Ishikawa (cell line): Measurements from ENCODE around the gene PAM16.

Source experiments
- CEBPB ChIP-seq: IDR thresholded peaks from 2 replicates; pipeline ENCODE4 v1.6.1; 2012
- CREB1 ChIP-seq: IDR thresholded peaks from 2 replicates; pipeline ENCODE4 v1.6.1; 2012; ENCODE audit warnings: low read depth
- EGR1 ChIP-seq: IDR thresholded peaks from 2 replicates; pipeline ENCODE4 v1.6.1; 2012
- EP300 ChIP-seq: IDR thresholded peaks from 2 replicates; pipeline ENCODE4 v1.6.1; 2012; ENCODE audit warnings: borderline replicate concordance
- FOXM1 ChIP-seq: IDR thresholded peaks from 2 replicates; pipeline ENCODE4 v1.6.1; 2012; ENCODE audit warnings: low read depth, borderline replicate concordance
- NFIC ChIP-seq: IDR thresholded peaks from 2 replicates; pipeline ENCODE4 v1.6.1; 2012
- RAD21 ChIP-seq: IDR thresholded peaks from 2 replicates; pipeline ENCODE4 v1.6.1; 2012; ENCODE audit warnings: low read depth
- TAF1 ChIP-seq: IDR thresholded peaks from 2 replicates; pipeline ENCODE4 v1.6.1; 2012; ENCODE audit warnings: low read depth, mild to moderate bottlenecking
- TCF12 ChIP-seq: IDR thresholded peaks from 2 replicates; pipeline ENCODE4 v1.6.1; 2012; ENCODE audit warnings: low read depth
- TEAD4 ChIP-seq: IDR thresholded peaks from 2 replicates; pipeline ENCODE4 v1.6.1; 2012
- YY1 ChIP-seq: IDR thresholded peaks from 2 replicates; pipeline ENCODE4 v1.6.1; 2012; ENCODE audit warnings: low read depth
- ZBTB7A ChIP-seq: IDR thresholded peaks from 2 replicates; pipeline ENCODE4 v1.6.1; 2012; ENCODE audit warnings: low read depth
- TF ChIP-seq, protein P1 (sequence below): IDR thresholded peaks from 2 replicates; pipeline ENCODE4 v1.6.1; 2012
- TF ChIP-seq, protein P2 (sequence below): IDR thresholded peaks from 2 replicates; pipeline ENCODE4 v1.6.1; 2012; ENCODE audit warnings: low read depth, mild to moderate bottlenecking
- TF ChIP-seq, protein P3 (sequence below): IDR thresholded peaks from 2 replicates; pipeline ENCODE4 v1.6.1; 2012

The PAM16 gene

DNA sequence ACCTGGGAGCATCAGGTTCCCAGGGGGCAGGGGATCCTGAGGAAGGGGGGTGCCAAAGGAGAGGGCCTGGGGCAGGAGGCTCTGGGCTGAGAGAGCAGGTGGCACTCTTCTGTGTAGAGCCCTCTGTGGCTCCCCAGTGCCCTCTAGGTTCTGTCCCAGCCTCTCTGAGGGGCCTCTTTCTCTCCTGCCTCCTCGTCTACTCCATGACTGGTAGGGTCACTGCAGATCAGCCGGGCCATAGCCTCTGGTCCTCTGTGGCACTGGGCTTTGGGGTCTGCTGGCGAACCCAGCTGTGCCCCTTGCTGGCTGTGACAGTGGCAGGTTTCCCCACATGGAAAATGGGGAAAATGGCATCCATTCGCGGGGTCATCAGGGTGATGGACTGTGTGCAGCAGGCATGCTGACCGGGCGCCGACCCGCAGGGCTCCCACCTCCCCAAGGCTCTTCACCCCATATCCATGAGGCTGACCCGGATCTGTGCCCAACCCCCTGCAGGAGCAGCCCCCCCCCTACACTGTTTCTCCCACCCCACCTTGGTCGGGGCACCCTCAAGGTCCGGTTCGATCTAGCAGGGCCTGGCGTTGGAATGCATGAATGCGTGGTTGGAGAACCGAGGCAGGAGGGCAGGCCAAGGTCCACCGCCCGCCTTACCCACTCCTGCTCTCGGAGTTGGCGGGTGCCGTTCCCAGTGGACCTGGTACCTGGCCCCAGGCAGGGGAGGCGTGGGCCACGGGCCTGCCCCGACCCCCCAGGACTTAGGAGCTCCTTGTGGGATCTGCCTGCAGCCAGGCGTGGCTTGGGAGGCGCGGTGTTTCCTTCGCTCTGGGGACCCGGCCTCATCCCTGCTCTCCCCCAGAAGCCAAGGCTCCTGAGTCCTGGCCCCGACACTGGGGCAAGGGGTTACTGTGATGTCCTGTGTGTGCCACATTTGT, 28.7 kb downstream of the PAM16 start:
- no peak for TF ChIP-seq EGR1
- TF ChIP-seq ZBTB7A = 0 out of 2 replicates have a peak, but pooled peaks have one; percentile 17

DNA sequence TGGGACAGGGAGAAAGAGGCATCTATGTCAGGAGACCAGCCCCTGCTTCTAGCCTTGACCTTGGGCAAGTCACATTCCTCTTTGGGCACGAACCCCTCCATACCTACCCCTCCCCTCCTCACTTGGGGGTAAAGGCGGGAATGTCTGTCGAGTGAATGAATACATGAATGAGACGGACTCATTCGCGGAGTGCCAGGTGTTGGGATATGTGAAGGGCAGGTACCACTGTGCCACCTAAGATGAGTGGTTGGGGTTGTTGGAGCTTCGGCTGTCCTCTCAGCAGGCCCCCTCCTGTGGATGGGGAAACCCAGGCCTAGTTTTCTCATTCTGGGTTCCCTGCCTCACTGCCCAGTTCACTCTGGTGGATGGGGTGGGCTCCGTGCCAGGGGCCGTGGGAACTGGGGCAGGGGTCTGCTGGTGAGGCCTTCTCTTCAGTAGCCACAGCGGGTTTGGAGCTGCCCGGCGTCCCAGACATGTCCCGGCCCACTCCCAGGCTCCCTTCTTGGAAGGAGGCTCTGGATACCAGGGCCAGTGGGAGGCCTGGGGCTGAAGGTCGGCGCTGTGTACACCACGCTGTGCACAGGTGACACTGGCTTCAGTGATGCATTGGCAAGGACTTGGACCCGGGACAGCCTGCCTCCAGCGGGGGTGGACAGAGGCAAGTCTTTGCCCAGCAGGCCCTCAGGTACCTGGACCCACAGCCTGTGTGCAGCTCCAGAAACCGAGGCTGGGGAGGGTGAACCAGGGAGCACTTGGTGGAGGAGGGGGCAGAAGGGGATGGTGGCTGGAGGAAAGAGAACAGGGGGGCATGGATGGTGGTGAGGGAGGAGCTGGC, 29.6 kb downstream of the PAM16 start:
- peak; percentile 48; the same call in 1 of the 2 replicates for TF ChIP-seq ZBTB7A
- 0 out of 2 replicates have a peak, but pooled peaks have one; percentile 8 for TF ChIP-seq TEAD4
- TF ChIP-seq EP300 = no peak
- no peak for TF ChIP-seq EGR1
- no peak for TF ChIP-seq YY1
- TF ChIP-seq RAD21 = no peak
- TF ChIP-seq, protein P1, sequence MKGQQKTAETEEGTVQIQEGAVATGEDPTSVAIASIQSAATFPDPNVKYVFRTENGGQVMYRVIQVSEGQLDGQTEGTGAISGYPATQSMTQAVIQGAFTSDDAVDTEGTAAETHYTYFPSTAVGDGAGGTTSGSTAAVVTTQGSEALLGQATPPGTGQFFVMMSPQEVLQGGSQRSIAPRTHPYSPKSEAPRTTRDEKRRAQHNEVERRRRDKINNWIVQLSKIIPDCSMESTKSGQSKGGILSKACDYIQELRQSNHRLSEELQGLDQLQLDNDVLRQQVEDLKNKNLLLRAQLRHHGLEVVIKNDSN = no peak
- peak; percentile 60; the same call in 1 of the 2 replicates for TF ChIP-seq TCF12

DNA sequence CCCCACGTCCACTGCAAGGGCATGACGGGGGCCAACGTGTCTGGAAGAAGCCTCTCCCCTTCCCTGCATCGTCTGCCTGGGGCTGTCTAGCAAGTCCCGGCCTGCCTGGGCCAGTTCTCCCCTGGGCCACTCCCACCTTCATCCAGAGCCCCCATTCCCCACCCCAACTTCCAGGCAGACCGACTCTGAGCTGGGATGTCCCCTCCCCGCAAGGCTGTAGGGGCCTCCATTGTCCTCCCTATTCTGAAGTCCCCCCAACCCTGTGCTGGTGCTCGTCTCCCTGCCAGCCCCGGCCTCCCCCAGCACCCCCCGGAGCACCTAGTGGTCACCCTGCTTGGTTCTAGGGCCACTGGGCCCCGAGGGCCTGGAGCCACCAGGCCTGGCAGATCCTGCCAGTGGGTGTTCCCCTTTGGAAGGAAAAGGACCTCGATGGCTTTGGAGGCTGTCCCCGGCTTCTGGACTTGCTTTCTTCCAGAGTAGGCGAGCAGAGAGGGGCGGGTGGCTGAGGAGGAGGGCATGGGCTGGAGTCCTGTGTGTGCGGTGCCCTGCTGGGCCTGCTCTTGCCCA, 30.5 kb downstream of the PAM16 start:
- TF ChIP-seq TAF1 (no peak), EP300 (no peak), ZBTB7A (no peak), NFIC (no peak), EGR1 (no peak), CEBPB (no peak), FOXM1 (no peak), CREB1 (no peak)
- TF ChIP-seq, protein P2, sequence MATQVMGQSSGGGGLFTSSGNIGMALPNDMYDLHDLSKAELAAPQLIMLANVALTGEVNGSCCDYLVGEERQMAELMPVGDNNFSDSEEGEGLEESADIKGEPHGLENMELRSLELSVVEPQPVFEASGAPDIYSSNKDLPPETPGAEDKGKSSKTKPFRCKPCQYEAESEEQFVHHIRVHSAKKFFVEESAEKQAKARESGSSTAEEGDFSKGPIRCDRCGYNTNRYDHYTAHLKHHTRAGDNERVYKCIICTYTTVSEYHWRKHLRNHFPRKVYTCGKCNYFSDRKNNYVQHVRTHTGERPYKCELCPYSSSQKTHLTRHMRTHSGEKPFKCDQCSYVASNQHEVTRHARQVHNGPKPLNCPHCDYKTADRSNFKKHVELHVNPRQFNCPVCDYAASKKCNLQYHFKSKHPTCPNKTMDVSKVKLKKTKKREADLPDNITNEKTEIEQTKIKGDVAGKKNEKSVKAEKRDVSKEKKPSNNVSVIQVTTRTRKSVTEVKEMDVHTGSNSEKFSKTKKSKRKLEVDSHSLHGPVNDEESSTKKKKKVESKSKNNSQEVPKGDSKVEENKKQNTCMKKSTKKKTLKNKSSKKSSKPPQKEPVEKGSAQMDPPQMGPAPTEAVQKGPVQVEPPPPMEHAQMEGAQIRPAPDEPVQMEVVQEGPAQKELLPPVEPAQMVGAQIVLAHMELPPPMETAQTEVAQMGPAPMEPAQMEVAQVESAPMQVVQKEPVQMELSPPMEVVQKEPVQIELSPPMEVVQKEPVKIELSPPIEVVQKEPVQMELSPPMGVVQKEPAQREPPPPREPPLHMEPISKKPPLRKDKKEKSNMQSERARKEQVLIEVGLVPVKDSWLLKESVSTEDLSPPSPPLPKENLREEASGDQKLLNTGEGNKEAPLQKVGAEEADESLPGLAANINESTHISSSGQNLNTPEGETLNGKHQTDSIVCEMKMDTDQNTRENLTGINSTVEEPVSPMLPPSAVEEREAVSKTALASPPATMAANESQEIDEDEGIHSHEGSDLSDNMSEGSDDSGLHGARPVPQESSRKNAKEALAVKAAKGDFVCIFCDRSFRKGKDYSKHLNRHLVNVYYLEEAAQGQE = no peak
- TF ChIP-seq, protein P1 = no peak
- TF ChIP-seq, protein P3, sequence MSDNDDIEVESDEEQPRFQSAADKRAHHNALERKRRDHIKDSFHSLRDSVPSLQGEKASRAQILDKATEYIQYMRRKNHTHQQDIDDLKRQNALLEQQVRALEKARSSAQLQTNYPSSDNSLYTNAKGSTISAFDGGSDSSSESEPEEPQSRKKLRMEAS = no peak

DNA sequence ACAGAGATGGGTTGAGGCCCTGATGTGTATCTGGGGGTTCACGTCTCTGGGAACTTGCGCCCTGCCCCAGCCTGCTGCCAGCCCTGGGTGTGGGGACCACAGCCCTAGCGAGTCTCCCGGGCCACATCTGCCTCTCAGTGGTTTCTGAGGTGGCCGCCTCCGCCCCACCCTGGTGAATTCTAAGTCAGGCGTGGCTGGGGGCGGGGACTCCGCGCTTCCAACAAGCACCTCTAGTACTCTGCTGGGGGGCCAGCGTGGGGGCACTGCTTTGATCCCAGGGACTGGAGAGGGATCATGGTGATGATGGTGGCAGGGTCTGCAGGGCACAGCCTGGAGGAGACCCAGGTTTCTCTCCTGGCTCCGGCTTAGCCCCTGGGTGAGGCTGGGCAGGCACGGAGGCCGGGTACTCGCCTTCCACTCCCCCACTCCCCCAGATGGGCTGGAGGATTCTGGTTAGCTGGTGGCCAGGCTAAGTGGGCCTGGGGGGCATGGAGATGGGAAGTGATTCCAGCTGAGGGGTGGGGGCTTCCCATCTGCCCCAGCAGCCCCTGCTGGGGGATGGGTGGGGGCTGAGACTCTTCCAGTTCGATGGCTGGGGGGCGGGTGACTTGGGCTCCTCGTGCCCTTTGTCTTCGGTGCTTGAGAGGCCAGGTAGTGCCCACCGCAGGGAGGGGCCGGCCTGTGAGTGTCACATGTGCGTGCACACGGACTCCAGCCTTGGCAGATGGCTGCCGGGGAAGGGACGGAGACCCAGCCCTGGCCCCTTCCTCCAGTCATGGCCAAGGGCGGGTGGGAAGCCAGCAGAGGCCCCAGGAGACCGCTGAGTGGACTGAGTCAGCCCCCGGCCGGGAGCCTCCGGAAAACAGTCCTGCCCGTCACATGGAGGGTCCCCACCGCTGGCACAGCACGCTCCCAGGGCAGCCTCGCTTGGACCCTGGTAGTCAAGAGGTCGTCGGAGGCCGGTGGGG, 31.4 kb downstream of the PAM16 start:
- TF ChIP-seq, protein P2 = no peak
- no peak for TF ChIP-seq EP300
- TF ChIP-seq, protein P1 = no peak
- TF ChIP-seq NFIC = no peak
- no peak for TF ChIP-seq TEAD4
- no peak for TF ChIP-seq FOXM1
- TF ChIP-seq, protein P3 = no peak
- TF ChIP-seq EGR1 = no peak
- no peak for TF ChIP-seq TAF1
- no peak for TF ChIP-seq ZBTB7A
- TF ChIP-seq TCF12 = no peak
- TF ChIP-seq CEBPB = no peak
- no peak for TF ChIP-seq CREB1
- no peak for TF ChIP-seq YY1
- no peak for TF ChIP-seq RAD21
